CD14-positive monocyte (primary cell): ENCODE data around the gene LRSAM1. TPM values are rescaled to one million over a fixed set of nuclear protein-coding genes. Genes with fewer than 3 reads are reported as not detected.

Source experiments
- DNase-seq, 3 donors: peaks; one replicate each; pipeline ENCODE4 v3.0.0-alpha.2; 2011 to 2022
- H2AFZ ChIP-seq: 2 replicates; pipeline ENCODE4 v1.6.0; 2012; ENCODE audit warnings: mild to moderate bottlenecking, low read depth, low read length, inconsistent platforms; ENCODE audit not compliant: insufficient read depth, poor library complexity, severe bottlenecking
- H3K27ac ChIP-seq, 2 donors: 1 replicate in 1 of 2; 2 replicates in 1 of 2; pipeline ENCODE4 v1.5.1; 2012 to 2013; ENCODE audit warnings: low read length in 2 of 2, control low read depth in 1 of 2, inconsistent platforms in 1 of 2, low read depth in 1 of 2, mild to moderate bottlenecking in 1 of 2
- H3K27me3 ChIP-seq, 2 donors: one replicate each; pipeline versions ENCODE4 v1.6.0 to v1.6.1; 2011 to 2013; ENCODE audit warnings: low read length in 2 of 2; ENCODE audit not compliant: control insufficient read depth in 2 of 2, insufficient read depth in 2 of 2
- H3K36me3 ChIP-seq, 2 donors: replicated peaks in 1 of 2; 1 replicate in 1 of 2; 2 replicates in 1 of 2; pipeline versions ENCODE4 v1.5.1 to v1.6.1; 2012 to 2013; ENCODE audit warnings: low read length in 2 of 2, control low read depth in 1 of 2, inconsistent platforms in 1 of 2, mild to moderate bottlenecking in 1 of 2; ENCODE audit not compliant: insufficient read depth in 2 of 2, control insufficient read depth in 1 of 2
- H3K4me1 ChIP-seq, 2 donors: 1 replicate in 1 of 2; 2 replicates in 1 of 2; pipeline versions ENCODE4 v1.5.1 to v1.6.1; 2012 to 2013; ENCODE audit warnings: low read length in 2 of 2, control low read depth in 1 of 2, inconsistent platforms in 1 of 2, mild to moderate bottlenecking in 1 of 2, moderate library complexity in 1 of 2; ENCODE audit not compliant: insufficient read depth in 2 of 2, control insufficient read depth in 1 of 2
- H3K4me2 ChIP-seq: replicated peaks from 2 replicates; pipeline ENCODE3; 2012; ENCODE audit warnings: low read length, moderate library complexity, mild to moderate bottlenecking; ENCODE audit not compliant: poor library complexity, severe bottlenecking; ENCODE audit errors: extremely low read depth
- H3K4me3 ChIP-seq, 3 experiments: fragments of 200-600 bp in 1 of 3; sonication (generic) in 1 of 3; replicated peaks in 1 of 3; 1 replicate in 2 of 3; 2 replicates in 1 of 3; pipeline ENCODE4 v1.5.1; 2011 to 2013; ENCODE audit warnings: low read length in 3 of 3, mild to moderate bottlenecking in 3 of 3, control low read depth in 2 of 3, low read depth in 2 of 3, inconsistent platforms in 1 of 3, moderate library complexity in 1 of 3
- H3K79me2 ChIP-seq: 2 replicates; pipeline ENCODE4 v1.6.0; 2012; ENCODE audit warnings: mild to moderate bottlenecking, control low read depth, inconsistent platforms, low read length, moderate library complexity; ENCODE audit not compliant: insufficient read depth
- H3K9ac ChIP-seq: 2 replicates; pipeline ENCODE4 v1.6.0; 2017; ENCODE audit warnings: low read length, mild to moderate bottlenecking; ENCODE audit not compliant: insufficient read depth, poor library complexity, severe bottlenecking
- H3K9me3 ChIP-seq, 2 donors: replicated peaks in 1 of 2; 1 replicate in 1 of 2; 2 replicates in 1 of 2; pipeline versions ENCODE4 v1.5.1 to v1.6.1; 2012 to 2013; ENCODE audit warnings: low read length in 2 of 2, control low read depth in 1 of 2; ENCODE audit not compliant: control insufficient read depth in 1 of 2, insufficient read depth in 1 of 2
- H4K20me1 ChIP-seq: 2 replicates; pipeline ENCODE4 v1.6.0; 2012; ENCODE audit warnings: mild to moderate bottlenecking, low read length, control low read depth, moderate library complexity; ENCODE audit not compliant: insufficient read depth
- H3K27ac Mint-ChIP-seq, 7 donors: one replicate each; pipeline ENCODE4 v1.8.0; 2020; ENCODE audit warnings: mild to moderate bottlenecking in 7 of 7, mixed read lengths in 7 of 7, moderate library complexity in 6 of 7, inconsistent platforms in 2 of 7
- H3K27me3 Mint-ChIP-seq, 3 donors: one replicate each; pipeline ENCODE4 v1.8.0; 2021 to 2022; ENCODE audit warnings: low read depth in 3 of 3, mild to moderate bottlenecking in 3 of 3, mixed read lengths in 3 of 3, moderate library complexity in 3 of 3, inconsistent platforms in 1 of 3
- H3K36me3 Mint-ChIP-seq, 2 donors: one replicate each; pipeline ENCODE4 v1.8.0; 2020; ENCODE audit warnings: mixed read lengths in 2 of 2, inconsistent platforms in 1 of 2, mild to moderate bottlenecking in 1 of 2
- H3K4me1 Mint-ChIP-seq: one replicate; pipeline ENCODE4 v1.8.0; 2020; ENCODE audit warnings: mild to moderate bottlenecking, mixed read lengths
- H3K4me3 Mint-ChIP-seq, 2 donors: one replicate each; pipeline ENCODE4 v1.8.0; 2020; ENCODE audit warnings: mild to moderate bottlenecking in 2 of 2, mixed read lengths in 2 of 2, moderate library complexity in 1 of 2
- H3K9me3 Mint-ChIP-seq, 7 donors: one replicate each; pipeline ENCODE4 v1.8.0; 2020 to 2022; ENCODE audit warnings: mixed read lengths in 7 of 7, mild to moderate bottlenecking in 6 of 7, moderate library complexity in 6 of 7, inconsistent platforms in 2 of 7
- WGBS: methylation state at CpG from one replicate; pipeline ENCODE4 v1.1.5; 2013; ENCODE audit warnings: missing lambda C conversion rate; ENCODE audit not compliant: insufficient coverage; 5-methylcytosine and 5-hydroxymethylcytosine counted together
- intact Hi-C, 2 donors: fragments of 100-400 bp; cut with micrococcal nuclease; formaldehyde crosslinking; loops; one replicate each; pipeline versions ENCODE4 v1.15.0 to v1.15.1; 2023
- polyA plus RNA-seq, 3 donors: library from polyadenylated mRNA; depleted of rRNA in 1 of 3; unstranded in 2 of 3; stranded (reverse) in 1 of 3; fragments of 300-500 nt in 2 of 3; fragments of >200 nt in 1 of 3; fragmentation: Illumina TruSeq in 2 of 3; gene quantifications; 1 replicate in 2 of 3; 2 replicates in 1 of 3; pipeline ENCODE4 v1.2.3, GENCODE V29; 2012 to 2021
- TF ChIP-seq, protein P1 (sequence below): fragments of 200-600 bp; IDR thresholded peaks from one replicate; pipeline ENCODE4 v1.8.0; 2022; ENCODE audit warnings: antibody characterized with exemption, mild to moderate bottlenecking

Gene LRSAM1
- polyA plus RNA-seq, 3 donors, result 6.0 to 19.8 (median 8.2) TPM

- Histone ChIP-seq H3K9me3 (no peaks in the 10 kb centered on the region), H3K27me3 (no peaks in the 10 kb centered on the region), H3K4me3 (no peak overlapping the region), H3K4me2 (no peak overlapping the region), H4K20me1 (no peaks in the 10 kb centered on the region), H3K9ac (no peak overlapping the region), H3K27ac (no peak overlapping the region), H3K79me2 (no peaks in the 10 kb centered on the region), H3K36me3 (peaks cover 66 to 93% of the 10 kb centered on the region in 2 donors), H2AFZ (no peak overlapping the region), H3K4me1 (no peaks in the 10 kb centered on the region)
- H3K9me3 Mint-ChIP-seq, result no peaks in the 10 kb centered on the region
- no peak overlapping the region for H3K27ac Mint-ChIP-seq
- H3K4me3 Mint-ChIP-seq, result no peak overlapping the region
- TF ChIP-seq, protein P1, sequence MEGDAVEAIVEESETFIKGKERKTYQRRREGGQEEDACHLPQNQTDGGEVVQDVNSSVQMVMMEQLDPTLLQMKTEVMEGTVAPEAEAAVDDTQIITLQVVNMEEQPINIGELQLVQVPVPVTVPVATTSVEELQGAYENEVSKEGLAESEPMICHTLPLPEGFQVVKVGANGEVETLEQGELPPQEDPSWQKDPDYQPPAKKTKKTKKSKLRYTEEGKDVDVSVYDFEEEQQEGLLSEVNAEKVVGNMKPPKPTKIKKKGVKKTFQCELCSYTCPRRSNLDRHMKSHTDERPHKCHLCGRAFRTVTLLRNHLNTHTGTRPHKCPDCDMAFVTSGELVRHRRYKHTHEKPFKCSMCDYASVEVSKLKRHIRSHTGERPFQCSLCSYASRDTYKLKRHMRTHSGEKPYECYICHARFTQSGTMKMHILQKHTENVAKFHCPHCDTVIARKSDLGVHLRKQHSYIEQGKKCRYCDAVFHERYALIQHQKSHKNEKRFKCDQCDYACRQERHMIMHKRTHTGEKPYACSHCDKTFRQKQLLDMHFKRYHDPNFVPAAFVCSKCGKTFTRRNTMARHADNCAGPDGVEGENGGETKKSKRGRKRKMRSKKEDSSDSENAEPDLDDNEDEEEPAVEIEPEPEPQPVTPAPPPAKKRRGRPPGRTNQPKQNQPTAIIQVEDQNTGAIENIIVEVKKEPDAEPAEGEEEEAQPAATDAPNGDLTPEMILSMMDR, result no peak
- 96% methylated on average over 9 of the region's 9 CpGs for WGBS
- H3K27me3 Mint-ChIP-seq, result peaks cover 0 to 4% (median 1%) of the 10 kb centered on the region in 3 donors
- intact Hi-C loops, result no loop called here
- H3K36me3 Mint-ChIP-seq, result peaks cover 72 to 90% of the 10 kb centered on the region in 2 donors
- no peaks in the 10 kb centered on the region for H3K4me1 Mint-ChIP-seq
- no peak for DNase-seq
These were observed 31.4 kb downstream of the LRSAM1 start for GRCh38 chr9:127482662-127483061.

DNA sequence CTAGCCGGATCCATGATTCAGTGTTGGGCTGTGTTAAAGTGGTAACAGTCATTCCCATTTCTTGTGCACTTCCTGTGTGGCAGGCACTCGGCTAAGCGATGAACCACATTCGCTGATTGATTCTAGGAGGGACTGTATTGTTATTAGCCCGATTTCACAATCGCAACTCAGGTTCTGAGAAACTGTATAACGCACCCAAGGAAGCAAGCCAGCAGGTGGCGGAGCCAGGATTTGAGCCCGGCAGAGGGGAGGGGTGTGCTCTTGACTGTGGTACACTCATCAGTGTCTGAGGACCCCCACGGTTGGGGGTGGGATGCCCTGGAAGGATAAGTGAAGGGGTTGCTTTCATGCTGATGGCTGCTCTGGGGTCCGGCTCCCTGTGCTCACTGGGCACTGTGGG, 34.7 kb downstream of the LRSAM1 start:
- H3K36me3 Mint-ChIP-seq, result peaks cover 70 to 89% of the 10 kb centered on the region in 2 donors
- H4K20me1 ChIP-seq, result no peaks in the 10 kb centered on the region

More for the DNA sequence above, 34.7 kb downstream of the LRSAM1 start:
- Histone ChIP-seq H3K9ac (no peak overlapping the region), H3K4me2 (no peak overlapping the region), H3K9me3 (no peaks in the 10 kb centered on the region), H3K4me3 (no peak overlapping the region), H3K27ac (no peak overlapping the region), H3K79me2 (no peaks in the 10 kb centered on the region), H2AFZ (no peak overlapping the region), H3K4me1 (no peaks in the 10 kb centered on the region), H3K27me3 (no peaks in the 10 kb centered on the region), H3K36me3 (peaks cover 61 to 92% of the 10 kb centered on the region in 2 donors)
- Mint-ChIP-seq H3K9me3 (no peaks in the 10 kb centered on the region), H3K27me3 (peaks cover 0 to 3% (median 1%) of the 10 kb centered on the region in 3 donors), H3K4me3 (no peak overlapping the region), H3K4me1 (no peaks in the 10 kb centered on the region), H3K27ac (no peak overlapping the region)
- WGBS, result 95% methylated on average over 11 of the region's 11 CpGs
- intact Hi-C loops, result no loop called here
- TF ChIP-seq, protein P1, result no peak
- DNase-seq, result no peak
